Measurements from ENCODE around the gene ERP29. TPM values are rescaled to one million over a fixed set of nuclear protein-coding genes. Genes with fewer than 3 reads are reported as not detected.
"Not testable (repeated sequence)": the region's sequence is repeated elsewhere in the genome, so short reads cannot be mapped to it uniquely, and the experiment has no call there.

The ERP29 gene
- polyA plus RNA-seq, 12 donors = 61.6 to 105 (median 67.6) TPM; not detected in 1

- no peak for DNase-seq
These were observed 12.7 kb downstream of the ERP29 start for GRCh38 chr12:112025808-112026375.

- no peak for DNase-seq
These were observed 16.1 kb downstream of the ERP29 start for GRCh38 chr12:112029301-112029700.

GRCh38 chr12:112031472-112031871 is 18.2 kb downstream of the ERP29 start:
- DNase-seq = no peak

GRCh38 chr12:112032292-112032691 is 19.1 kb downstream of the ERP29 start:
- no peak for DNase-seq

DNA sequence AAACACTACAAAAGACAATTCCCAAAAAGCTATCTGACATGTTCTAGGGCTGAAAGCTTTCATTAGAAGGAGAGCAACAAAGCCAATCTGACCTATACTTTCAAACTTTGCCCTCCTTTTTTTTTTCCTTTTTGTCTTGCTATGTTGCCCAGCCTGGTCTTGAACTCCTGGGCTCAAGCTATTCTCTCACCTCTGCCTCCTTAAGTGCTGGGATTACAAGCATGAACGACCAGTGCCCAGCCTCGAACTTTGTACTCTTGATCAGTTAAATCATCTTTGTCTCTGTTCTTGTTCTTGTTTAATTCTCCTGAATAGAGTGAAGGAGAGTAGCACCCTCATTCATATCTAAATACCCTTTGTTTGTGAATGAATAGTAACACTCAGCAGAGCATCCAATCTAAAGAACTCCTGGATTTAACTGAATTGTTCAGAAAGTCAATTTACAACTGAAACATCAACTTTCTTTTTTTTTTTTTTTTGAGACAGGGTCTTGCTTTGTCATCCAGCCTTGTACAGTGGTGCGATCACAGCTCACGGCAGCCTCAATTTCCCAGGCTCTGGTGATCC is 22.1 kb downstream of the ERP29 start:
- DNase-seq = no peak

GRCh38 chr12:112036614-112037013 is 23.4 kb downstream of the ERP29 start:
- not testable (repeated sequence) for DNase-seq

DNA sequence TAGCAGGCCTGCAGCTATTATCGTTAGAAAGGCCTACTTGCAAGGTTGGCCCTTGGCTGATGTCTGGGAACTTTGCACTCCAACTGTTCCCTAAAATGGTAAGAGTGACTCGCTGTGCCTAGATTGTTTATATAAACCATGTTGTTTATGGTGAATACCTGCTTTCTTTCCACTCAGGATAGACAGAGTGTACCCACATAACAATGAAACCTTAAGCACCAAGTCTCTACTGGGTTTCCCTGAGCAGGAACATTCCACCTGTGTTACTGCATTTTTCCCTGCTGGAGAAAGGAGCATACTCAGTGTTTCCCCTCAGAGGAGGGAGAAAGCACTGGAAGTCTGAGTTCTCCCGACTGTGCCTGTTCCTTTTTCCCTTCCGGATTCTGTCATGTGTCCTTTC is 32.8 kb downstream of the ERP29 start:
- no peak for DNase-seq

DNA sequence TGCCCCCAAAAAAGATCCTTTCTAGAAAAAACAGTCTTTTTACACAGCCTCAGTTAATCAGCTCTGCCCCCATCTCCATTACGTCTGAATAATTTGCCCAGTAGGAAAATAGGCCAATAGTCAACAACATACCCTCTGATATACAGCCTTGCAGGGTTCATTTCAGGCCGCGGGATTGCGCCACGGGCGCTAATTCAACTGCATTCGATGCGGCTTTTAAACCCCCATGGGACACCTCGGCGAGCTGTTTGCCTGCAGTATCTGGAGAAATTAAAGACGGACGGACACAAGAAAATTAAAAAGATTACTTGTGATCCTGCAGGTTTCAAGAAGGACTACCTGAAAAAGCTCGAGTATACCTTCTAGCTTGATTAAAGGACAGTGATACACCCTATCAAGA is 36.1 kb downstream of the ERP29 start:
- no peak for DNase-seq

GRCh38 chr12:112061137-112061536 is 47.9 kb downstream of the ERP29 start:
- no peak for DNase-seq

DNA sequence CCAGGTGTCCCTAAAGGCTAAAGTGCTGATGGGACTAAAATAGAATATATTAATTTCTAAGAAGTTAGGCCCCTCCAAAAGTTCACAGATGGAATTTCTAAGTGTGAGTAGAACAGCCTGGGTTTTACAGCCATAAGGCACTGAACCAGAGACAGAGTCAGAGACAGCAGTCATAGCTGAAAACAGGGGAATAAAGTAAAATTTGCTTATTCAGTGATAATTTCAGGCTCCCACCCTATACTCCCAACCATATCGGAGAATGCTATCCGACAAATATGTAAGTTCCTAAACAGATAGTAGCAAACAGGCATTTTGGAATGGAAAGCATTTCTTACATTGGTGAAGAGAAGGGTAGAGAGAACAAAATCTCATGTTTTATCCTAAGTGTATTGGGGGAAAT is 50.0 kb downstream of the ERP29 start:
- no peak for DNase-seq

GRCh38 chr12:112066566-112066965 is 53.3 kb downstream of the ERP29 start:
- no peak for DNase-seq

Other genes with a start within 250 kb of the ERP29 start
- 10 to 100 TPM in 11 of 12 donors, not detected in 1; 23.1 to 53.9 (median 34.5) TPM for gene ALDH2, start 246.5 kb upstream of the ERP29 start, polyA plus RNA-seq (ENCODE audit: insufficient read length in 12 of 12)
- 10 to 100 TPM; 30.2 to 39.3 (median 32.7) TPM for gene MAPKAPK5, start 171.2 kb upstream of the ERP29 start, polyA plus RNA-seq (ENCODE audit: insufficient read length in 12 of 12)
- gene TMEM116, start 261 bp upstream of the ERP29 start, polyA plus RNA-seq (ENCODE audit: insufficient read length in 12 of 12) = 10 to 100 TPM in 9 of 12 donors, 1 to 10 TPM in 2, not detected in 1; 9.5 to 17.7 (median 12.9) TPM
- gene NAA25, start 95.4 kb downstream of the ERP29 start, polyA plus RNA-seq (ENCODE audit: insufficient read length in 12 of 12) = 100 to 1,000 TPM in 1 of 12 donors, 10 to 100 TPM in 11; 19.5 to 149 (median 25.9) TPM
- gene TRAFD1, start 112.1 kb downstream of the ERP29 start, polyA plus RNA-seq (ENCODE audit: insufficient read length in 12 of 12) = 10 to 100 TPM in 11 of 12 donors, not detected in 1; 20.8 to 30.4 (median 26.6) TPM

All from muscle of arm (tissue), 12 donors.